Kidney epithelial cell (primary cell): ENCODE data around the gene BCR. TPM values are rescaled to one million over a fixed set of nuclear protein-coding genes. Genes with fewer than 3 reads are reported as not detected.

Experiments used
- DNase-seq: peaks from one replicate; pipeline ENCODE4 v3.0.0-alpha.2; 2010; ENCODE audit warnings: low read depth
- H3K27me3 ChIP-seq: 2 replicates; pipeline ENCODE4 v1.6.0; 2011; ENCODE audit warnings: low read length; ENCODE audit not compliant: control insufficient read depth, insufficient read depth
- H3K36me3 ChIP-seq: 2 replicates; pipeline ENCODE4 v1.5.1; 2011; ENCODE audit warnings: low read length; ENCODE audit not compliant: control insufficient read depth, insufficient read depth
- H3K4me3 ChIP-seq: 2 replicates; pipeline ENCODE4 v1.5.1; 2011; ENCODE audit warnings: low read depth, mild to moderate bottlenecking, control low read depth, low read length
- CTCF ChIP-seq: IDR thresholded peaks from 2 replicates; pipeline ENCODE4 v1.5.1; 2011; ENCODE audit warnings: mild to moderate bottlenecking, moderate library complexity, low read length, control low read depth, inconsistent platforms; ENCODE audit not compliant: insufficient read depth, poor library complexity, severe bottlenecking
- total RNA-seq: library from RNA; depleted of rRNA; stranded (reverse); fragments of >200 nt; gene quantifications from 2 replicates; pipeline ENCODE4 v1.2.3, GENCODE V29; 2015

The BCR gene
- total RNA-seq, 1 donor from 2014 or later = 42.5 TPM

GRCh38 chr22:23287136-23288095 is 107.1 kb downstream of the BCR start:
- no peak for DNase-seq
- H3K27me3 ChIP-seq = no peaks in the 10 kb centered on the region
- H3K36me3 ChIP-seq = peaks cover 2% of the 10 kb centered on the region
- no peak for TF ChIP-seq CTCF
- no peak overlapping the region for H3K4me3 ChIP-seq

GRCh38 chr22:23288301-23289129 is 108.2 kb downstream of the BCR start:
- Histone ChIP-seq H3K27me3 (no peaks in the 10 kb centered on the region), H3K4me3 (no peak overlapping the region), H3K36me3 (peaks cover 1% of the 10 kb centered on the region)
- no peak for TF ChIP-seq CTCF
- DNase-seq = no peak

GRCh38 chr22:23289130-23289503 is 108.8 kb downstream of the BCR start:
- Histone ChIP-seq H3K4me3 (no peak overlapping the region), H3K27me3 (no peaks in the 10 kb centered on the region), H3K36me3 (peaks cover 1% of the 10 kb centered on the region)
- no peak for DNase-seq
- TF ChIP-seq CTCF = no peak

GRCh38 chr22:23289851-23290724 is 109.8 kb downstream of the BCR start:
- TF ChIP-seq CTCF = peak; percentile 85
- H3K4me3 ChIP-seq = no peak overlapping the region
- no peaks in the 10 kb centered on the region for H3K27me3 ChIP-seq
- no peak for DNase-seq
- peaks cover 1% of the 10 kb centered on the region for H3K36me3 ChIP-seq

GRCh38 chr22:23291806-23292452 is 111.6 kb downstream of the BCR start:
- Histone ChIP-seq H3K36me3 (peaks cover 1% of the 10 kb centered on the region), H3K4me3 (no peak overlapping the region), H3K27me3 (no peaks in the 10 kb centered on the region)
- no peak for TF ChIP-seq CTCF
- no peak for DNase-seq
